Left lung (tissue), 10 donors: Measurements from ENCODE around the gene S100A14. TPM values are rescaled to one million over a fixed set of nuclear protein-coding genes. Genes with fewer than 3 reads are reported as not detected.
"Not testable (repeated sequence)": the region's sequence is repeated elsewhere in the genome, so short reads cannot be mapped to it uniquely, and the experiment has no call there.

Experiments used
- ATAC-seq: fragments of 200-7000 bp; cut with Tn5 transposase; one replicate; pipeline ENCODE4 v1.9.1; 2020; ENCODE audit warnings: moderate library complexity
- DNase-seq, 4 donors: peaks; one replicate each; pipeline ENCODE4 v3.0.0-alpha.2; 2013 to 2020
- H3K27ac ChIP-seq, 2 donors: fragments of 200-600 bp; sonication (generic) in 1 of 2; one replicate each; pipeline versions ENCODE4 v1.5.0 to v1.8.0; 2020 to 2021
- H3K27me3 ChIP-seq, 2 donors: fragments of 200-600 bp; sonication (generic) in 1 of 2; one replicate each; pipeline versions ENCODE4 v1.5.0 to v1.8.0; 2020 to 2021
- H3K36me3 ChIP-seq, 2 donors: fragments of 200-600 bp; sonication (generic) in 1 of 2; one replicate each; pipeline versions ENCODE4 v1.5.0 to v1.8.0; 2020 to 2021
- H3K4me1 ChIP-seq, 2 donors: fragments of 200-600 bp; one replicate each; pipeline ENCODE4 v1.8.0; 2021
- H3K4me3 ChIP-seq, 2 donors: fragments of 200-600 bp; sonication (generic) in 1 of 2; one replicate each; pipeline versions ENCODE4 v1.5.0 to v1.8.0; 2020 to 2021; ENCODE audit warnings: mild to moderate bottlenecking in 1 of 2
- H3K9me3 ChIP-seq, 2 donors: fragments of 200-600 bp; sonication (generic) in 1 of 2; one replicate each; pipeline versions ENCODE4 v1.5.0 to v1.8.0; 2020 to 2021
- intact Hi-C, 2 donors: fragments of 100-400 bp; cut with DNase I; formaldehyde crosslinking; loops; one replicate each; pipeline versions ENCODE4 v1.11.2 to v1.14.2; 2022
- polyA plus RNA-seq, 6 donors: library from polyadenylated mRNA; unstranded; fragments of 120-200 nt; gene quantifications; one replicate each; pipeline ENCODE4 v1.2.1, GENCODE V29; 2013; ENCODE audit not compliant: insufficient read length in 6 of 6
- total RNA-seq, 2 donors: library from RNA; stranded (reverse); fragmentation: NEBNext Ultra II Directional; extraction: Animal tissue kit (Norgen Biotek cat#: 25700); gene quantifications; one replicate each; pipeline ENCODE4 v1.2.1, GENCODE V29; 2021
- TF ChIP-seq, protein P1 (sequence below), 2 donors: fragments of 200-600 bp; sonication (generic) in 1 of 2; IDR thresholded peaks; one replicate each; pipeline versions ENCODE4 v1.5.0 to v1.8.0; 2021; ENCODE audit warnings: antibody characterized with exemption in 2 of 2
- donor health status: DM: no; HTN: yes; CAD: no.
- donor health status: DM: no; HTN: no; CAD: no.

The S100A14 gene
- total and polyA plus RNA-seq, 8 donors, result 94.9 to 179 (median 144) TPM

DNA sequence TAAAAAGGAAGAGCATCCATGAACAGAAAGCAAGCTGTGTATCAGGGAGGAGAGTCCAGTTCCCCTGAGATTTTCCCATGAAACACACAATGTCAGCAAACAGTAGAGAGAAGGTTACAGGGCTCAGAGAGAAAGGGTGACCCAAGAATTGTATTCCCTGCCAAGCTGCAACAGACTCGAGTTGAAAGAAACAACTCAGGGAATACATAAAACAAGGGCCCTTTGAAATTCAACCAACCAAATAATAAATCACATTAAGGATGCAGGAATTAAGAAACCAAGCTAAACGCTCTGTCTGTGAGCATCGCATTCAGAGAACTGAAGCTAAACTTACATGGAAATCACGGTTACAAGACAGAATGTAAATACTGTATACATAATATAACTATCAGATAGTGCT, 23.4 kb downstream of the S100A14 start:
- Histone ChIP-seq H3K27ac (no peak overlapping the region), H3K4me1 (no peaks in the 10 kb centered on the region), H3K9me3 (no peaks in the 10 kb centered on the region), H3K27me3 (no peaks in the 10 kb centered on the region), H3K4me3 (no peak overlapping the region), H3K36me3 (no peaks in the 10 kb centered on the region)
- TF ChIP-seq, protein P1, sequence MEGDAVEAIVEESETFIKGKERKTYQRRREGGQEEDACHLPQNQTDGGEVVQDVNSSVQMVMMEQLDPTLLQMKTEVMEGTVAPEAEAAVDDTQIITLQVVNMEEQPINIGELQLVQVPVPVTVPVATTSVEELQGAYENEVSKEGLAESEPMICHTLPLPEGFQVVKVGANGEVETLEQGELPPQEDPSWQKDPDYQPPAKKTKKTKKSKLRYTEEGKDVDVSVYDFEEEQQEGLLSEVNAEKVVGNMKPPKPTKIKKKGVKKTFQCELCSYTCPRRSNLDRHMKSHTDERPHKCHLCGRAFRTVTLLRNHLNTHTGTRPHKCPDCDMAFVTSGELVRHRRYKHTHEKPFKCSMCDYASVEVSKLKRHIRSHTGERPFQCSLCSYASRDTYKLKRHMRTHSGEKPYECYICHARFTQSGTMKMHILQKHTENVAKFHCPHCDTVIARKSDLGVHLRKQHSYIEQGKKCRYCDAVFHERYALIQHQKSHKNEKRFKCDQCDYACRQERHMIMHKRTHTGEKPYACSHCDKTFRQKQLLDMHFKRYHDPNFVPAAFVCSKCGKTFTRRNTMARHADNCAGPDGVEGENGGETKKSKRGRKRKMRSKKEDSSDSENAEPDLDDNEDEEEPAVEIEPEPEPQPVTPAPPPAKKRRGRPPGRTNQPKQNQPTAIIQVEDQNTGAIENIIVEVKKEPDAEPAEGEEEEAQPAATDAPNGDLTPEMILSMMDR (IDR thresholded peaks at IDR 0.05), result no peak
- intact Hi-C loops, result no loop called here
- no peak for ATAC-seq
- no peak for DNase-seq

DNA sequence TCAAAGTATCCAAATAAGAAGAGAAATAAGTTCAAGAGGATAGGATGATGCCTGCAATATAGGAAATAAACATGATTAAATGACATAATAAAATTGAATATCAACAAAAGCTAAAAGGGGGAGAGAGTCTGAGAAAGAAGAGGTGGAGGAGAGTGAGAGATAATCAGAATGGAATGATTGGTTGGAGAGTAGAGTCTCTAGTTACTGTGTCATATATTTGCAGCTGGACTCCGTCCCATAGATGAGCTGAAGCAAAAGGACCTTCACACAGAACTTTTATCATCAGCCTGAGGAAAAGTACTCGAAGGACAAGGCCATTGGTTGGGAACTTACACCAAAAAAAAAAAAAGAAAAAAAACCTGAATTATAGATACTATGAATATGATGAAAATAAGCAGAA, 27.6 kb downstream of the S100A14 start:
- intact Hi-C loops, result no loop called here
- no peak for DNase-seq
- Histone ChIP-seq H3K36me3 (no peaks in the 10 kb centered on the region), H3K4me3 (no peak overlapping the region), H3K4me1 (no peaks in the 10 kb centered on the region), H3K27ac (no peak overlapping the region), H3K27me3 (no peaks in the 10 kb centered on the region), H3K9me3 (no peaks in the 10 kb centered on the region)
- ATAC-seq, result no peak
- TF ChIP-seq, protein P1 (IDR thresholded peaks at IDR 0.05), result no peak

DNA sequence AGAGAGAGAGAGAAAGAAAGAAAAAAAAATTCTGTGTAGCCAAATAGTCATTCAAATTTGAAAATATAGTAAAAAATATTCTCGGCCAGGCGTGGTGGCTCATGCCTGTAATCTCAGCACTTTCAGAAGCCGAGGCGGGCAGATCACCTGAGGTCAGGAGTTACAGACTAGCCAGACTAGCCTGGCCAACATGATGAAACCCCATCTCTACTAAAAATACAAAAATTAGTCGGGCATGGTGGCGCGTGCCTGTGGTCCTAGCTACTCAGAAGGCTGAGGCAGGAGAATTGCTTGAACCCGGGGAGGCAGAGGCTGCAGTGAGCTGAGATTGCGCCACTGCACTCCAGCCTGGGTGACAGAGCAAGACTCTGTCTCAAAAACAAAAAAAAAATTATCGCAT, 28.1 kb downstream of the S100A14 start:
- intact Hi-C loops, ATAC-seq, H3K9me3 ChIP-seq, H3K27ac ChIP-seq, H3K4me3 ChIP-seq, H3K36me3 ChIP-seq, H3K4me1 ChIP-seq, H3K27me3 ChIP-seq, DNase-seq: not testable (repeated sequence)

DNA sequence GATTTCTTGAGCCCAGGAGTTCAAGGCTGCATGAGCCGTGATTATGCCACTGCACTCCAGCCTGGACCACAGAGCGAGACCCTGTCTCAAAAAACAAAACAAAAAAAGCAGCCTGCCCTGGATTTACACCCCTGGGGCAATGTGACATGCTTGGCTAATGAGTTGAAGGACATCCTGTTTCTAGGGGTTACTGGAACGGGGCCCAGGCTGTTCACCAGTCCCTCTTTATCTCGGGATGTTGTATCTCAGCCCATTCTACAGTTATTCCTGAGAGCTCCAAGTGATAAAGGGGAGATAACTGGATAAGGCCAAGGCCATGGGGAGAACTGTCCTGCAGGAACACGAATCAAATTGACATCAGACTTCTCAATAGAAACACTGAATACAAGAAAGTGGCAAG, 28.8 kb downstream of the S100A14 start:
- no peak overlapping the region for H3K4me3 ChIP-seq
- intact Hi-C loops, result no loop called here
- TF ChIP-seq, protein P1 (IDR thresholded peaks at IDR 0.05), result no peak
- ATAC-seq (no peak), DNase-seq (no peak)
- H3K27me3 ChIP-seq, result no peaks in the 10 kb centered on the region
- no peak overlapping the region for H3K27ac ChIP-seq
- H3K36me3 ChIP-seq, result no peaks in the 10 kb centered on the region
- no peaks in the 10 kb centered on the region for H3K4me1 ChIP-seq
- H3K9me3 ChIP-seq, result no peaks in the 10 kb centered on the region

DNA sequence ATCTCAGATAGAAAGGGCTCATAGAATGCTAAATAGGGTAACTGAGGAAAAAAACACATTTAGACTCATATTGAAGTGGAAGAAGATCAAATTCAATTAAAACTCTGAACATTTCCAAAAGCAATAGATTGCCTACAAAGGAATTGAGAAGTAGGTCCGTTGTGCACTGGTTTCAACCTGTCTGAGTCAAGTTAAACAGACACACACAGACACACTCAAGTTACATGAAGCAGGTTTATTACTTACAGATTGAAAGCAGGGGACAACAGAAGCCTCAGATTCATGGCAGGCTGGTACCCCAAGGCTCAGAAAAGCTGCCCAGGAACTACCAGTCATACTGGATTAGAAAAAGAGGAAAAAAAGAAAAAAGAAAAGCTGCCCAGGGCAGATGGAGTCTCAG, 29.8 kb downstream of the S100A14 start:
- ATAC-seq (no peak), DNase-seq (no peak)
- Histone ChIP-seq H3K9me3 (no peaks in the 10 kb centered on the region), H3K4me1 (no peaks in the 10 kb centered on the region), H3K4me3 (no peak overlapping the region), H3K36me3 (no peaks in the 10 kb centered on the region), H3K27ac (no peak overlapping the region), H3K27me3 (no peaks in the 10 kb centered on the region)
- intact Hi-C loops, result no loop called here
- TF ChIP-seq, protein P1 (IDR thresholded peaks at IDR 0.05), result no peak

DNA sequence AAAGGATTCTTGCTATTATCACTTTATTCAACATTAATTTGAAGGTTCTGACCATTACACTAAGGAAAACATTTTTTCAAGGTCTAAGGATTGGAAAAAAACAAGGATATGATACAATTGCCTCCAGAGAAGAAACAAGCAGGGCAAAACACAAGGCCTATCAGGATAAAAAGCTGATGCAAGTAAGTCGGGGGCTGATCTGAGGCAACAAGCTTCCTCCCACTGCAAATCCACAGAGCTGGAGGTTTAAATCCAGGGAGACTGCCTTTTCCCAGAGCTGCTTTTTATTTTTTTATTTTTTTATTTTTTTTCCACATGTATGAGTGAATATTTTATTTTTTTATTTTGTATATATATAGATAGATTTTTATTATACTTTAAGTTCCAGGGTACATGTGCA, 31.1 kb downstream of the S100A14 start:
- H3K9me3 ChIP-seq, result no peaks in the 10 kb centered on the region
- ATAC-seq (no peak), DNase-seq (no peak)
- no peaks in the 10 kb centered on the region for H3K27me3 ChIP-seq
- no peaks in the 10 kb centered on the region for H3K36me3 ChIP-seq
- no peak overlapping the region for H3K4me3 ChIP-seq
- intact Hi-C loops, result no loop called here
- TF ChIP-seq, protein P1 (IDR thresholded peaks at IDR 0.05), result no peak
- H3K4me1 ChIP-seq, result no peaks in the 10 kb centered on the region
- no peak overlapping the region for H3K27ac ChIP-seq
